GM18502 (cell line): ENCODE results near the gene DDX54.
"Not testable (repeated sequence)": the region's sequence is repeated elsewhere in the genome, so short reads cannot be mapped to it uniquely, and the experiment has no call there.

Experiments
- ATAC-seq: cut with Tn5 transposase; IDR thresholded peaks from one replicate; pipeline ENCODE4 v1.9.1; 2021; ENCODE audit warnings: mild to moderate bottlenecking; ENCODE audit not compliant: unreplicated experiment, poor library complexity

The DDX54 gene

GRCh38 chr12:113221181-113221996 lies 36.1 kb upstream of the DDX54 start, which contains the start of gene TPCN1:
TSS of gene TPCN1 (plus strand) at chr12:113221464. CDS start at chr12:113226853, 5,389 bp downstream.
- ATAC-seq = peak; percentile 93

- ATAC-seq = no peak
Measured at GRCh38 chr12:113220593-113221180, 35.4 kb upstream of the DDX54 start.

DNA sequence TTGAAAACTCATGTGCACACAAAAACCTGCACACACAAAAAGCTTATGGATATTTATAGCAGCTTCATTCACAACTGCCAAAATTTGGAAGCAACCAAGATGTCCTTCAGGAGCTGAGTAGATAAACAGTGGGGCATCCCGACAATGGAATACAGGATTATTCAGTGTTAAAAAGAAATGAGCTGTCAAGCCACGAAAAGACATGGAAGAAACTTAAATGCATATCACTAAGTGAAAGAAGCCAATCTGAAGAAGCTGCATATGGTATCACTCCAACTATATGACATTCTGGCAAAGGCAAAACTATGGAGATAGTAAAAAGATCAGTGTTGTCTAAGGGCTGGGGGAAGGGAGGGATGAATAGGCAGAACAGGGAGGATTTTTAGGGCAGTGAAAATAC lies 30.7 kb upstream of the DDX54 start:
- ATAC-seq = no peak

GRCh38 chr12:113214895-113215400 lies 29.7 kb upstream of the DDX54 start:
- peak; percentile 59 for ATAC-seq

DNA sequence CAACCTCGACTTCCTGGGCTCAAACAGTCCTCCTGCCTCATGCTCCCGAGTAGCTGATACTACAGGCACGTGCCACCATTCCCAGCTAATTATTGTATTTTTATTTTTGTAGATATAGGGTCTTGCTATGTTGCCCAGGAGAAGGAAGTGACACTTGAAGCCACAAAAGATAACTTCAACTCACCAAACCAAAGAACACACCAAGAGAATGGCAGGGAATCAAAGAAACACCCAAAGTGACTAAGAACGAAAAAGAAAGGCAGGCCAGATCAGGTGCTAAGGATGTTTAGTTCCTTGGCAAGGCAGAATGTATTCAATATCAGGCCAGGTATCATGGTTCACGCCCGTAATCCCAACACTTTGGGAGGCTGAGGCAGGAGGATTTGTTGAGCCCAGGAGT lies 25.9 kb upstream of the DDX54 start:
- no peak for ATAC-seq

GRCh38 chr12:113208041-113208934 lies 23.0 kb upstream of the DDX54 start:
- peak; percentile 80 for ATAC-seq

DNA sequence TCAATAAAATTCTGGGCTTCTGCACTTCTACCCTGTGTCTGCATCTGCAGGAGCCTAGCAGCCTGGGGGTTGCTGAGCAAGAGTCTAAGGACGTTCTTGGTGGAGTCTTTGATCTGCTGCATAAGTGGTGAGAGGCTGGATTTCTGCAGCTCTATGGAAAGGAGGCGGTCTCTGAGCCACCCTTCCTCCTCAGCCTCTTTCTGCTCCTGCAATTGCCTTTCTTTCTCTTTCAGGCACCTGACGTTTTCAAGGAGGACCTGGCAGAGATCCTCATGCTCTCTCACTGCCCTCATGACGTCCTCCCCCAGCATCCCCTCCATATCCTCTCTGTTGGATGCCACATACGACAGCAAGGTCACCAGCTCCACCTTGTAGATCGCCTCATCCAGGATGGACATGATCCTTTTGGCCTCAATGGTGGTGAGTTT lies 22.3 kb upstream of the DDX54 start:
- peak; percentile 5 for ATAC-seq

GRCh38 chr12:113206802-113207201 lies 21.5 kb upstream of the DDX54 start:
- ATAC-seq = not testable (repeated sequence)

DNA sequence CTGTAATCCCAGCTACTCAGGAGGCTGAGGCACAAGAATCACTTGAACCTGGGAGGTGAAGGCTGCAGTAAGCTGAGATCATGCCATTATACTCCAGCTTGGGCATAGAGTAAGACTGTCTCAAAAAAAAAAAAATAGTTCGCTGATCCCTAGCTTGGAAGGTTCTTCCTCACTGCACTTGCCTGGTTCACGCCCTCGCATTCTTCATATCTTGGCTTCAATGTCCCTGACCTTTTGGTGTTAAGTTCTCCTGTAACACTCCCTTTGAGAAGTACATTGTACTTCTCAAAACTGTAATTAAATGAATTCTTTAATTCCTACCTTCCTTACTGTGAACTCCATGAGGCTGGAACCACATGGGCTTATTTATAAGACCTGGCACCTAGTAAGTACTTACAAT lies 19.5 kb upstream of the DDX54 start:
- no peak for ATAC-seq

GRCh38 chr12:113203852-113204760 lies 18.8 kb upstream of the DDX54 start:
- ATAC-seq = no peak

- ATAC-seq = no peak
Measured at GRCh38 chr12:113202300-113203075, 17.2 kb upstream of the DDX54 start.

DNA sequence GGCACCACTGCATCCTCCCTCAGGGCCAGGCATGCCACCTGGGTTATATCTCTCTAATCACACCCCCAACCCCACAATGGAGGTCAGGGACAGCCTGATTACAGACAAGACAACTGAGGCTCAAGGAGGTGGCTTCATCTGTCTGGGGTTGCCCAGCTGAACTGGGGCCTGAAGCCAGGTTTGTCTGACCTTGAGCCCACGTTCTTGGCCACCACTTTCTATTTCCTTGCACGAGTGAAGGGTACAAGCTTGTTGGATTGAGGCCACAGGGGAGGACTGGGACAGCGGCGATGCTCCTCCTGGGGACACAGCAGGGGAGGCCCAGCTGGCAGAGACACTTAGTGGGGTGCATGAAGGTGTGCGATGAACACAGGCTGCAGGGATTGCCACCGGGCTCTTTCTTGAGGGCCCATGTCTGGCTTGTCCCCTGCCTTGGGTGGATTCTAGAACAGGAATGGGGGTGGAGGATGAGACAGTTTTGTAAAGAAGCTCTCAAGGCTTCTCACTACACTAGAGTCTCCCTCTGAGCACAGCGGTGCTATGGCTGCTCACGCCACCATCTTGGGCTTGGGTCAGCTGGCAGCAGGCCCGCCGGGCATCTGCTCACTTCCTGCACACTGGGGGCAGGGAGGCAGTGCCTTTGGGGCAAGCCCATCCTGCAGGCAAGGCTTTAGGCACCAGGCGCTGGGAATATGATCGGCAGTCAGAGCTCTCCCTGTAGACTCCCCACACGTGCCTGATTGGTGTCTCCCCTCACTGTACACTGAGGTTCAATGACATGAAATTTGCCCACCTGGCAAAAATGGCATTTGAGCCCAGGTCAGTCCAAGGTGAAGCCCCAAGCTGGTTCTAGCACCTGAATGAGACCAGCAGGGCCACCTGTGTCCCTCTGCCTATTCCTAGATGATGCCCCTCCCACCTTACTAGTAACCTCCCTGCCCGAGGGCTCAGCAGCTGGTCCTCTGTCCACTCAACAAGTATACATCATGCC lies 16.2 kb upstream of the DDX54 start:
- ATAC-seq = no peak

GRCh38 chr12:113200021-113200797 lies 14.9 kb upstream of the DDX54 start:
- ATAC-seq = no peak

DNA sequence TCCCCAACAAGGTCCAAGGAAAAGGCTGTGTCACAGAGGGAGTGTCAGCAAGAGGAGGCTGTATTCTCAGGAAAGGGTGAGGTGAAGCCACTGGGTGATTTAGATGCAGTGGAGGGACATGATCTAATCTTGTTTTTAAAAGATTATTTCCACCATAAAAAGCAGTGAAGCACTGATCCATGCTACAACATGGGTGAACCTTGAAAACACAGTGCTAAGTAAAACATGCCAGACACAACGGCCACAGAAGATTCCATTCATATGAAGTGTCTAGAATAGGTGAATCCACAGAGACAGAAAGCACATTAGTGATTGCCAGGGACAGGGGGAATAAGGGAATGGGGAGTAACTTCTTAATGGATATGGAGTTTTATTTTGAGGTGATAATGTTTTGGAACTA lies 13.0 kb upstream of the DDX54 start:
- no peak for ATAC-seq

DNA sequence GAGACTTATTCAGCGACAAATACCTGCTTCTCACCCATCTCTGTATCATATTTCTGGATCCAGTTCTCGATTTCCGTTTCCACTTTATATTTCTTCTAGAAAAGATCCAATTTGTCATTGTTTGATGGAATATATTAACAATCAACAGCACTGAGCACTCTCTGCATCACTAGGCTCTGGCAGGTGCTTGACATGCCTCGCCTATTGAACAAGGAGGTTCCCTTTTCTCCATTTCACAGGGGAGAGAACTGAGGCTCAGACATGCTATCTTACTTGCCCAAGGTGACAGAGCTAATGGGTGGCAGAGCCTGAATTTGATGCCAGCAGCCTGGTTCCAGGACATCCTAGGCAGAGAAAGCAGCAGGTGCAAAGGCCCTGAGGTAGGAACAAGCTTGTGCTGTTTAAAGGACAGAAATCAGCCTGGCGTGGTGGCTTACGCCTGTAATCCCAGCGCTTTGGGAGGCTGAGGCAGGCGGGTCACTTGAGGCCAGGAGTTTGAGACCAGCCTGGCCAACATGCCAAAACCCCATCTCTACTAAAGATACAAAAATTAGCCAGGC lies 12.3 kb upstream of the DDX54 start:
- no peak for ATAC-seq

- ATAC-seq = peak; percentile 67
Measured at GRCh38 chr12:113196990-113197389, 11.7 kb upstream of the DDX54 start.

GRCh38 chr12:113196582-113196981 lies 11.3 kb upstream of the DDX54 start:
- ATAC-seq = peak; percentile 10
